Panc1 (cell line): Measurements from ENCODE around the gene HLTF.

ENCODE experiments used
- CTCF ChIP-seq: fragments of 450-650 bp; IDR thresholded peaks from 2 replicates; pipeline ENCODE4 v1.5.1; 2017; ENCODE audit warnings: mild to moderate bottlenecking
- POLR2AphosphoS5 ChIP-seq: IDR thresholded peaks from 2 replicates; pipeline ENCODE4 v1.6.1; 2012; ENCODE audit warnings: mild to moderate bottlenecking, low read depth, low read length, moderate library complexity
- REST ChIP-seq, 2 experiments: IDR thresholded peaks; 2 replicates each; pipeline ENCODE4 v1.6.1; 2011 to 2012; ENCODE audit warnings: low read depth in 2 of 2, control low read depth in 1 of 2, low read length in 1 of 2, mild to moderate bottlenecking in 1 of 2, moderate library complexity in 1 of 2; ENCODE audit not compliant: insufficient read depth in 1 of 2
- SIN3A ChIP-seq: IDR thresholded peaks from 2 replicates; pipeline ENCODE4 v1.6.1; 2012; ENCODE audit warnings: low read depth, mild to moderate bottlenecking, low read length, moderate library complexity, borderline replicate concordance; ENCODE audit not compliant: insufficient read depth
- TCF7L2 ChIP-seq: IDR thresholded peaks from 2 replicates; pipeline ENCODE4 v1.6.1; 2011; ENCODE audit warnings: mild to moderate bottlenecking, low read depth, low read length, inconsistent platforms

GRCh38 chr3:149058198-149058597 is 28.1 kb downstream of the HLTF start:
- no peak for TF ChIP-seq CTCF
- TF ChIP-seq POLR2AphosphoS5, result no peak
- TF ChIP-seq SIN3A, result no peak
- no peak for TF ChIP-seq REST (IDR thresholded peaks at IDR 0.05; ENCODE audit: insufficient read depth in 1 of 2, low read depth in 2 of 2, low read length in 1 of 2)
- no peak for TF ChIP-seq TCF7L2
